SK-N-SH treated with all-trans-retinoic acid at 6 μM for 48 hours (cell line): ENCODE measurements around the gene DCX.

Experiments used
- CSRNP3 ChIP-seq: fragments of 250-450 bp; sonication (Bioruptor Pico); IDR thresholded peaks from 2 replicates; pipeline ENCODE4 v1.5.1; 2021; ENCODE audit warnings: mild to moderate bottlenecking, moderate library complexity
- OSR1 ChIP-seq: fragments of 250-450 bp; sonication (Bioruptor Pico); IDR thresholded peaks from 2 replicates; pipeline ENCODE4 v1.8.0; 2022; ENCODE audit warnings: moderate library complexity, mild to moderate bottlenecking, inconsistent platforms
- PATZ1 ChIP-seq: fragments of 250-450 bp; sonication (Bioruptor Pico); IDR thresholded peaks from 2 replicates; pipeline ENCODE4 v1.8.0; 2020; ENCODE audit warnings: mild to moderate bottlenecking, moderate library complexity, borderline replicate concordance
- POU6F1 ChIP-seq: fragments of 250-450 bp; sonication (Bioruptor Pico); IDR thresholded peaks from 2 replicates; pipeline ENCODE4 v1.8.0; 2021; ENCODE audit warnings: low read depth, mild to moderate bottlenecking, moderate library complexity, borderline replicate concordance
- PPARA ChIP-seq: fragments of 250-450 bp; sonication (Bioruptor Pico); IDR thresholded peaks from 2 replicates; pipeline ENCODE4 v1.5.0; 2020; ENCODE audit warnings: mild to moderate bottlenecking, borderline replicate concordance
- RARB ChIP-seq: fragments of 250-450 bp; sonication (Bioruptor Pico); IDR thresholded peaks from 2 replicates; pipeline ENCODE4 v1.8.0; 2021; ENCODE audit warnings: mild to moderate bottlenecking, moderate library complexity
- SNAI2 ChIP-seq: fragments of 250-450 bp; sonication (Bioruptor Pico); IDR thresholded peaks from 2 replicates; pipeline ENCODE4 v1.5.0; 2020; ENCODE audit warnings: mild to moderate bottlenecking, moderate library complexity
- TCF4 ChIP-seq: fragments of 250-450 bp; sonication (Bioruptor Pico); IDR thresholded peaks from 2 replicates; pipeline ENCODE4 v1.8.0; 2021; ENCODE audit warnings: mild to moderate bottlenecking, moderate library complexity, borderline replicate concordance
- TOX ChIP-seq: fragments of 250-450 bp; sonication (Bioruptor Pico); IDR thresholded peaks from 2 replicates; pipeline ENCODE4 v1.8.0; 2021; ENCODE audit warnings: mild to moderate bottlenecking, moderate library complexity, borderline replicate concordance
- ZFP3 ChIP-seq: fragments of 250-450 bp; sonication (Bioruptor Pico); IDR thresholded peaks from 2 replicates; pipeline ENCODE4 v1.5.0; 2020; ENCODE audit warnings: mild to moderate bottlenecking, moderate library complexity
- ZFP30 ChIP-seq: fragments of 450-650 bp; formaldehyde crosslinking; IDR thresholded peaks from 2 replicates; pipeline ENCODE4 v1.5.0; 2022; ENCODE audit warnings: mild to moderate bottlenecking, moderate library complexity
- ZNF565 ChIP-seq: fragments of 450-650 bp; formaldehyde crosslinking; conservative IDR thresholded peaks from 2 replicates; pipeline ENCODE4 v1.5.0; 2020; ENCODE audit warnings: low read depth, mild to moderate bottlenecking, moderate library complexity
- ZNF8 ChIP-seq: fragments of 450-650 bp; formaldehyde crosslinking; IDR thresholded peaks from 2 replicates; pipeline ENCODE4 v1.5.0; 2020; ENCODE audit warnings: mild to moderate bottlenecking, moderate library complexity

GRCh38 chrX:111244235-111244750, 167.7 kb downstream of the DCX start:
- TF ChIP-seq CSRNP3 (CRISPR knock-in tag) (no peak), ZFP3 (CRISPR knock-in tag) (no peak), PATZ1 (no peak), PPARA (no peak), RARB (CRISPR knock-in tag) (no peak), POU6F1 (CRISPR knock-in tag) (no peak), OSR1 (CRISPR knock-in tag) (no peak), SNAI2 (CRISPR knock-in tag) (no peak), ZNF8 (CRISPR knock-in tag) (no peak), TOX (CRISPR knock-in tag) (no peak), TCF4 (no peak), ZFP30 (CRISPR knock-in tag) (no peak), ZNF565 (no peak)
